ENCODE measurements around the gene AKT3. TPM values are rescaled to one million over a fixed set of nuclear protein-coding genes. Genes with fewer than 3 reads are reported as not detected.
"Not testable (repeated sequence)": the region's sequence is repeated elsewhere in the genome, so short reads cannot be mapped to it uniquely, and the experiment has no call there.

Gene AKT3
- total RNA-seq, 1 donor from 2014 or later, result 110 TPM

DNA sequence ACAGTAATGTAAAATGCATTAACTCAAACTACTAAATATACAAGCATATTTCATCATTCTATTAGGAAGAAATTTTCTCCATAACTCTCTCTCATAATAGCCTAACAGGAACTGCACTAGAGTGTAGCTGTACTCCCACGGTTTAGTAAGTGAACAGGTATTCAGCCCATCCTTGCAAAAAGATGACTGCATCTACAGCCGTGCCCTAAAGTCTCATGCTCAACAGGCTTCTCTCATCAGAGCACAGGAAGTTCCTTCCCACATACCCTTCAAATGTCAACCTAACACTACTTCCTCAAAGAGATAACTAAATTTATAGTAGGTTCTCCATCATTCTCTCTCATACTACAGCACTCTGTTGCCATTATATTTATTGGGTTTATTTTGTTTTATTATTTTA is 251.6 kb downstream of the AKT3 start:
- Mint-ChIP-seq H3K4me1 (peaks cover 7% of the 10 kb centered on the region), H3K4me3 (no peak overlapping the region), H3K27me3 (ENCODE audit: low read depth) (no peaks in the 10 kb centered on the region), H3K36me3 (peaks cover 20% of the 10 kb centered on the region), H3K9me3 (peaks cover 20% of the 10 kb centered on the region), H3K27ac (no peak overlapping the region)
- DNase-seq (ENCODE audit: low spot score in 2 of 2, unreplicated experiment in 2 of 2), result no peak
- no peak for TF ChIP-seq CTCF (IDR thresholded peaks at IDR 0.05; ENCODE audit: unreplicated experiment)

- H3K36me3 Mint-ChIP-seq, result peaks cover 10% of the 10 kb centered on the region
- no peak overlapping the region for H3K4me3 Mint-ChIP-seq
- H3K9me3 Mint-ChIP-seq, result peaks cover 9% of the 10 kb centered on the region
- no peak for DNase-seq (ENCODE audit: low spot score in 2 of 2, unreplicated experiment in 2 of 2)
- no peaks in the 10 kb centered on the region for H3K27me3 Mint-ChIP-seq (ENCODE audit: low read depth)
- no peak overlapping the region for H3K27ac Mint-ChIP-seq
- TF ChIP-seq CTCF (IDR thresholded peaks at IDR 0.05; ENCODE audit: unreplicated experiment), result no peak
- peaks cover 7% of the 10 kb centered on the region for H3K4me1 Mint-ChIP-seq
Observed at GRCh38 chr1:243597383-243597782, 252.7 kb downstream of the AKT3 start.

- Mint-ChIP-seq H3K27ac (no peak overlapping the region), H3K4me1 (peaks cover 7% of the 10 kb centered on the region), H3K27me3 (ENCODE audit: low read depth) (no peaks in the 10 kb centered on the region), H3K9me3 (peaks cover 6% of the 10 kb centered on the region), H3K4me3 (no peak overlapping the region), H3K36me3 (peaks cover 7% of the 10 kb centered on the region)
- no peak for TF ChIP-seq CTCF (IDR thresholded peaks at IDR 0.05; ENCODE audit: unreplicated experiment)
- no peak for DNase-seq (ENCODE audit: low spot score in 2 of 2, unreplicated experiment in 2 of 2)
Observed at GRCh38 chr1:243596431-243597062, 253.5 kb downstream of the AKT3 start.

DNA sequence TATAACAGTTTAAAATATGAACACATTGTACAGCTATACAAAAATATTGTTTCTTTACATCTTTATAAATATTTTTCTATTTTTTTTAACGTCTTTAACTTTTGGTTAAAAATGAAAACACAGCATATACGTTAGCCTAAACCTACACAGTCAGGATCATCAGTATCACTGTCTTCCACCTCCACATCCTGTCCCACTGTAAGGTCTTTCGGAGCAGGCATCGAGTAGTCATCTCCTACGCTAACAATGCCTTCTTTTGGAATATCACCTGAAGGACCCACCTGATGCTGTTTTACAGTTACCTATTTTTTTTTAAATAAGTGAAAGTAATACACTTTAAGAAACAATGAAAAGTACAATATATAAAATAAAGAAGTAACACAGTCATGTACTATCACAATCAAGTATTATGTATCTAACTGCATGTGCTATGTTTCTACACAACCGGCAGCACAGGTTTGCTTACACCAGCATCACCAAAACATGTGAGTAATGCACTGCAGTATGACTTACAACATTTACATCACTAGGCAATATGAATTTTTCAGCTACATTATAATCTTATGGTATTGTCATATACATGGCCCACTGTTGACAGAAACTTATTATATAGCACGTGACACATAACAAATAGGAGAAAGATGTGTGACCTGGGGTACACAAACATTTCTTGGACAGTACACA is 254.4 kb downstream of the AKT3 start:
- Mint-ChIP-seq H3K4me1 (peaks cover 7% of the 10 kb centered on the region), H3K27ac (no peak overlapping the region), H3K27me3 (ENCODE audit: low read depth) (no peaks in the 10 kb centered on the region), H3K4me3 (no peak overlapping the region), H3K36me3 (peaks cover 10% of the 10 kb centered on the region), H3K9me3 (peaks cover 8% of the 10 kb centered on the region)
- no peak for DNase-seq (ENCODE audit: low spot score in 2 of 2, unreplicated experiment in 2 of 2)
- TF ChIP-seq CTCF (IDR thresholded peaks at IDR 0.05; ENCODE audit: unreplicated experiment), result no peak

GRCh38 chr1:243594455-243594854 is 255.6 kb downstream of the AKT3 start:
- Mint-ChIP-seq H3K36me3 (peaks cover 19% of the 10 kb centered on the region), H3K27ac (no peak overlapping the region), H3K27me3 (ENCODE audit: low read depth) (no peaks in the 10 kb centered on the region), H3K9me3 (peaks cover 19% of the 10 kb centered on the region), H3K4me3 (no peak overlapping the region), H3K4me1 (peaks cover 7% of the 10 kb centered on the region)
- TF ChIP-seq CTCF (IDR thresholded peaks at IDR 0.05; ENCODE audit: unreplicated experiment), result no peak
- no peak for DNase-seq (ENCODE audit: low spot score in 2 of 2, unreplicated experiment in 2 of 2)

DNA sequence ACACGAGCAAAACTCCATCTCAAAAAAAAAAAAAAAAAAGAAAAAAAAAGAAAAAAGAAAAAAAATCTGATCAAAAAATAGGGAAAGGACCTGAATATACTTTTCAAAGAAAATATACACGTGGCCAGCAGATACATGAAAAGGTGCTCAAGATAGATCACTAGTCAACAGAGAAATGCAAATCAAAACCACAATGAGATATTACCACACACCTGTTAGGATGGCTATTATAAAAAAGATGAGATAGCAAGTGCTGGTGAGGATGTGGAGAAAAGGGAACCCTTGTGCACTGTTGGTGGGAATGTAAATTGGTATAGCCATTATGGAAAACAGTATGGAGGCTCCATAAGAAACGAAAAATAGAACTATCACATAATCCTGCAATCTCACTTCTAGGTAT is 260.8 kb downstream of the AKT3 start:
- not testable (repeated sequence) for H3K4me3 Mint-ChIP-seq; H3K27ac Mint-ChIP-seq; H3K4me1 Mint-ChIP-seq; H3K27me3 Mint-ChIP-seq (ENCODE audit: low read depth); DNase-seq (ENCODE audit: low spot score in 2 of 2, unreplicated experiment in 2 of 2)
- peaks cover 41% of the 10 kb centered on the region for H3K9me3 Mint-ChIP-seq
- H3K36me3 Mint-ChIP-seq, result peaks cover 51% of the 10 kb centered on the region
